Measurements from ENCODE around the gene DRAXIN.
A peak's percentile ranks its signal among the peaks of the same experiment; 100 is the strongest.

Gene DRAXIN

DNA sequence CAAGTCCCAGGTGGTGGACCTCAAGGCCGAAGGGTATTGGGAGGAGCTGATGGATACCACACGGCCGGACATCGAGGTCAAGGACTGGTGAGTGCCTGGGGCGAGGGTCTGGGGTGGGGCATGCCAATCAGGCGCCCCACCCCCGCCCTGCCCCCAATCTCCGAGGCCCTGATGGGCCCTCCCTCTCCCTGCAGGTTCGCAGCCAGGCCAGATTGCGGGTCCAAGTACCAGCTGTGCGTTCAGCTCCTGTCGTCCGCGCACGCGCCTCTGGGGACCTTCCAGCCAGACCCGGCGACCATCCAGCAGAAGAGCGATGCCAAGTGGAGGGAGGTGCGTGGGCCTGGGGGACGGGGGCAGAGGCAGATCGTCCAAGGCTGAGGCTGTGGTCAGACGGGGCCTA, 33.0 kb upstream of the DRAXIN start:
- no peak for DNase-seq

DNA sequence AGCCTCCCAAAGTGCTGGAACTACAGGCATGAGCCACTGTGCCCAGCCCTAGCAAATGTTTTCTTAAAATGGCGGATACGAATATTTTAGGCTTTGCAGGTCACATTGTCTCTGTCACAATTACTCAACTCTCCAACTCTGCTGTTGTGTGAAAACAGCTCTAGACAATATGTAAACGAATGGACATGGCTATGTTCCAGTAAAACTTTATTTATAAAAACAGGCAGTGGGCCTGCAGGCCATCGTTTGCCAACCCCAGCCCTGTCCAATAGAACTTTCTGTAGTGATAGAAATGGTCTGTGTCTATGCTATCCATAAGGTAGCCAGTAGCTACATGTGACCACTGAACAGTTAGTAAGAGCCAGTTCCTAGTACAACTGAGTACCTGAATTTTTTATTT, 31.8 kb upstream of the DRAXIN start:
- DNase-seq: no peak

DNA sequence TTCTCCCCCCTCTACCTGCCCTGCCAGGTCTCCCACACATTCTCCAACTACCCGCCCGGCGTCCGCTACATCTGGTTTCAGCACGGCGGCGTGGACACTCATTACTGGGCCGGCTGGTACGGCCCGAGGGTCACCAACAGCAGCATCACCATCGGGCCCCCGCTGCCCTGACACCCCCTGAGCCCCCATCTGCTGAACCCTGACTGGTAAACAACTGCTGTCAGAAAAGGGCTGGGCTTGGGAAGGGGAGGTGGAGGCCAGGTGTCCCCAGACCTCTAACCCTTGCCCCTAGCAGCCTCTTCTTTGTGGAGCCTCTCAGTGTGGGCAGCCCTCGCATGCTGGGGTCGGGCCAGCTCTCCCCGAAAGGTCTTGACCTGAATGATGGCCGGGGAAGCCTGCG, 30.4 kb upstream of the DRAXIN start:
- no peak for DNase-seq

DNA sequence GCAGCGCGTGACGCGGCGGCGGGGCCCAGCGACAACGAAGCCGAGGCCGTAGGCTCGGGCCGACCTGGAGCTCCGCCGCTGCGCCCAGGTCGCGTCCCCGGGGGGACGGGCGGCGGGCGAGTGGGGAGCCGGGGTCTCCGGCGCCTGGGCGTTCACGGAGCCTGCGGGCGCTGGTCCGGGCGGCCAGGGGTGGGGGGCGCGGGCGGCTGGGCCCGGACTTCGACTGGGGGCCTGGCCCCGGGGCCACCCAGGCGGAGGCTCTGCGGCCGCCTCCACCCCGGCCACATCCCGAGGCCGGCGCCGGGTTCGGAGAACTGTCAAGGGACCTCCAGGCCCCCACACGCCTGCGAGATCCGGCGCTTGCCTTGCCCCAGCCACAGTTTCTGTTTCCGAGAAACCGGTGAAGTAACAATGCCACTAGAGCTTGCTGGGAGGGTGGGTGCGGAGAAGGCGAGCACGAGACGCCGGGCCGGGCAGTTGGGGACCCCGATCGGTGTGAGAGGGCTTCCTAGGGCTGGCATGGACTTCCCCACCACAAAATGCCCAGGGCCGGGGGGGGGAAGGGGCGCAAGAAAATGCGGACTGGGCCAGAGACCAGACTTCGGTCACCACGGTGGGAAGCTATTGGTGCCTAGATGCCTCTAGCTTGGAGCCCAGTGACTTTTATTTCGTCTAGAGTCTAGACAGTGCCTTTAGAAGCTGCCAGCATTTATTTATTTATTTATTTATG, 27.0 kb upstream of the DRAXIN start:
- DNase-seq: no peak

DNA sequence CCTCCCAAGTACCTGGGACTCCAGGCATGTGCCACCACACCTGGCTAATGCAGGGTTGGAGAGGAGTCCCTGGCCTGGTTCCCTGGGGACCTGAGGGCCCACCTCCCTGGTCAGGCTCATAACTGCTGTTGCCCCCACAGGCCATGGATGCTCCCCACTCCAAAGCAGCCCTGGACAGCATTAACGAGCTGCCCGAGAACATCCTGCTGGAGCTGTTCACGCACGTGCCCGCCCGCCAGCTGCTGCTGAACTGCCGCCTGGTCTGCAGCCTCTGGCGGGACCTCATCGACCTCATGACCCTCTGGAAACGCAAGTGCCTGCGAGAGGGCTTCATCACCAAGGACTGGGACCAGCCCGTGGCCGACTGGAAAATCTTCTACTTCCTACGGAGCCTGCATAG, 23.0 kb upstream of the DRAXIN start:
- no peak for DNase-seq

DNA sequence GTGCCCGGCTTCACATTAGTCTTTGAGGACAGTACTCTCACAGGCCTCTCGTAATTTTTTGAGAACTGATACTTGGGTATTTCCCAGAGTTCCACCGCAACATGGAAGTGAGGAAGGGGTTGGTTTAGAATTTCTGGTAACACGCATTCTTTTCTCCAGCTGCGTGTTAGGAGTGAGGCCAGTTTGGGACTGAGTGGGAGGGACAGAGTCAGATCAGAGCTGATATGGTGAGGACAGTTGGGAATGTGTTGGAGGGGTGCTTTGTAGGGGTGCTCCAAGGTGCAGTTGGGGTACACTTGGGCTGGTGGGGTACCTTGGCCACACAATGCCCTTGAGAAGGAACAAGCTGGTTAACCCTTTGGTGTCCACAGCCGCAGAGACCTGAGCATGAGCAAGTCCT, 20.8 kb upstream of the DRAXIN start:
- no peak for DNase-seq

DNA sequence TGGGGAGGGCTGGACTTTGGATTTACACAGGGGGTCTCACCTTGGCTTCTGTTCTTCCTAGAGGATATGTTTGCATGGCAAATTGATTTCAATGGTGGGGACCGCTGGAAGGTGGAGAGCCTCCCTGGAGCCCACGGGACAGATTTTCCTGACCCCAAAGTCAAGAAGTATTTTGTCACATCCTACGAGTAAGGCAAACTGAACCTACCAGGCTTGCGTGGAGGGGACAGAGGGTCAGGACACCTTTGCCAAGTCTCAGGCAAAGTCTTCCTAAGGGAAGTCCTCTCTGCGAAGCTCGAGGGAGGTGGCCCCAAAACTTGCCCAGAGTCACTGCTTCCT, 20.3 kb upstream of the DRAXIN start:
- no peak for DNase-seq

DNA sequence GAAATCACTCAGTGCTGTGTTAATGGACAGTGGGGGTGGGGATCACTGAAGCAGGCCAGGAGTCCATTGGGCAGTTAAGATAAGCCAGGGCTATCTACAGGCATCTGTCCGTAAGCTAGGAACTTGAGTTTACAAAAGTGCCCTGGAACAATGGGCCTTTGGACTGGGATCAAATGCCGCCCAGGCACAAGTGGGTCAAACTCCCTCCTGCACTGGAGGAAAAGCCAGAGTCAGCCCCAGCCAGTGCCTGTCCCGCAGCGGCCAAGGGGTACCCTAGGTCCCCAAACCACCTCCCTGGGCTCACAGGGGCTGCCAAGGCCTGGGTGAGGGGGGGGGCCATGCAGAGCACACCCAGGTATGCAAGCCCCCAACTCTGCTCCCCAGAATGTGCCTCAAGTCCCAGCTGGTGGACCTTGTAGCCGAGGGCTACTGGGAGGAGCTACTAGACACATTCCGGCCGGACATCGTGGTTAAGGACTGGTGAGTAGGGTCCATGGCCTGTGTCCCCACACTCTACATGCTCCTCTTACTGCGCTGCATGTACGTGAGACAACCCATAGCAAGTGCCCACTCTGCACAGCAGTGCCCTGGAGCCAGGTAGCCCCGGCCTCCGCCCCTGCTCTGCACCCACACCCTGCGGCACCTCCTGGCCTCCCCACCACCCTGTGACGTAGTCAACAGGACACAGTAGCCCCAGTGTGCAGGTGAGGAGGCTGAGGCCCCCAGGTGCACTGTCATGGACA, 19.8 kb upstream of the DRAXIN start:
- no peak for DNase-seq

DNA sequence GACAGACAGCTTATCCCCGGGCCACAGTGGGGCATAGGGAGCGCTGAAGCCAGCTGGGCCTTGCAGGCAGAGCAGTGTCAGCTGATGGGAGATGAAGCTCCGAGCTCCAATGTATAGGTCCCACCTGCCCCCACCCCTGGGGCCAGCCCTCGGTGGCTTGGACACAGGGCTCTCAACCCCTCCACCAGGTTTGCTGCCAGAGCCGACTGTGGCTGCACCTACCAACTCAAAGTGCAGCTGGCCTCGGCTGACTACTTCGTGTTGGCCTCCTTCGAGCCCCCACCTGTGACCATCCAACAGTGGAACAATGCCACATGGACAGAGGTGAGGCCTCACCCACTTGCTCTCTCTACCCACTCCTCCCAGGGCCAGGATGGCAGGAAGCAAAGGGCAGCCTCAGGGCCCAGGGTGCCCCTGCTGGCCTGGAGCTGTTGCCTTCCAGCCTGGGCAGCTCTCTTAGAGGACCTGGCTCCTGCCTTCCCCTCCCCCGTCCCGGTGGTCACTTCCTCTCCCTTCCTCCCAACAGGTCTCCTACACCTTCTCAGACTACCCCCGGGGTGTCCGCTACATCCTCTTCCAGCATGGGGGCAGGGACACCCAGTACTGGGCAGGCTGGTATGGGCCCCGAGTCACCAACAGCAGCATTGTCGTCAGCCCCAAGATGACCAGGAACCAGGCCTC, 18.3 kb upstream of the DRAXIN start:
- no peak for DNase-seq

DNA sequence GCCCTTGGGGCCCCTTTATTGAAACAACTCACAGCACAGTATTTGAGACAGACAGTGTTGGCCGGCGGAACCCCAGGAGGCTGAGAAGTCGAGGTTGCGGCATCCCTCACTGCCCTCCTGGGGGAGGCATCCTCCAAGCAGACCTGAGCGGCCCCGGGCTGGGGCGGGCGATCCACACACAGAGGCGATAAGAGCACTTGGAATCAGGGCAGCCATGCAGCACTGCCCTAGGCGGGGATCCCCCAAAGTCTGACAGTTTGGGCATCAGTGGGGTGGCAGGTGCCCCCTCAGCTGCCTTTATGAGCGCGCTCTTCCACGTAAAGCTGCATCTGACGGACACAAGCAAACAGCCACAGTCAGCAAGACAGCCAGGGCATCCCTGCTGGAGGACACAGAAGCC, 17.0 kb upstream of the DRAXIN start:
- DNase-seq: no peak

DNA sequence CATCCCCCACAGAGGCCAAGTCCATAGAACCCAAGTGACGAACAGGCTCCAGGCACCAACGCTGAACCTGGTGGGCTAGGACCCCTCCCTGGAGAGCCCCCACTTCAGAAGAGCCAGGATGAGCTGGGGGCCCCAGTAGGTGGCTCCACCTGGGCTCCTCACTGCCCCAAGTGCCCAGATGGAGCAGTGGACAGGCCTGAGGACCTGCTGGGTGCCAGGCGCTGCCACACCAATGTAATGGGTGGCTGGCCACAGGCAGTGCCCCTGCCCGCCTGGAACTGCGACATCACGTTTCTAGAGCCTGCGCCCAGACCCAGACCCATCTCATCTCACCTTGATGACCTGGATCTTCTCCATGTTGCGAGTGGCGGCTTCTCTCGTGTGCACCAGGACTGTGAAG, 16.2 kb upstream of the DRAXIN start:
- DNase-seq: no peak

DNA sequence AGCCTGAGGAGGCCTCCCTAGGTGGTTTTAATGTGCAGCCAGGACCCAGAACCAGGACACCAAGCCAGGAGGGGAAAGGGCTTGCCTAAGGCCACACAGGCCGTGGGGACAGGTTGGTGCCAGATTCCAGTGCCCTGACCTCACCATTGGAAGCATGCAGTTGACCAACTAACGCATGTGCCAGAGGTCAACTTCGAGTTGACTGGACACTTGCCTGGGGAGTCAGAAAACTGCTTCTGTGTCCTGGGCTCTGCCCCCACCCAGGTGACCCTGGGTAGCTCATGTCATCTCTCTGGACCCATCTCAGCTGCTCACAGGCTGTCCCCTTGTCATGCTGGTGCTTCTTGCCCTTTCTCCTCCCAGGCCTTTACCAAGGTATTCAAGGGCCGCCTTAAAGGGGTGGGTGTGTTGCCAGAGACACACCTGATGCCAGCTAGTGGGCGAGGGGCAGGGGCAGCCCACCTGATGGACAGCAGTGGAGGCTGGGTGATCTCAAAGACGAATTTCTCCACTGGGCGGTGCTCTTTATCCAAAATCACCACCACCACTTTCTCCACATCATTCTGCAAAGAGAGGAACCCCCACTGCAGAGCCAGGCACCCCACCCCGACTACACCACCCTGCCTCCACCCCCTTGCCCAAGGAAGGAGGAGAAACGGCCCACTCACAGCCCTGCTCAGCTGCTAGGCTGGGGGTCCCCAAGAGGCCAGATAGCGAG, 15.0 kb upstream of the DRAXIN start:
- no peak for DNase-seq

DNA sequence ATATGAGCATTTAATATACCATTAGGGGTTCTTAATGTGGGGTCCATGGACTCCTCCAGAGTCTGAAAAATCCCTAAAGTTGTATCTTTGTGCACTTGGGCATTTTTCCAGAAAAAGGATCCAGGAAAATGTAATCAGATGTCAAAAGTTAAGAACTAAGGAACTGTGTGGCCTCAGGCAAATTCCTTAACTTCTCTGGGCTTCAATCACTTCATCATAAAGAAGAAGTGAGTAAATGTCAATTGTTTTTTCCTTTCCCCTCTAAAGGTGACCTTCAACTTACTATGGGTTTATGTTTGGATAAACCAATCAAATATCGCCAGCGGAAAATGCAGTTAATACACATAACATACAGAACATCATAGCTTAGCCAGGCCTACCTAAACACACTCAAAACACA, 13.1 kb upstream of the DRAXIN start:
- DNase-seq: no peak

DNA sequence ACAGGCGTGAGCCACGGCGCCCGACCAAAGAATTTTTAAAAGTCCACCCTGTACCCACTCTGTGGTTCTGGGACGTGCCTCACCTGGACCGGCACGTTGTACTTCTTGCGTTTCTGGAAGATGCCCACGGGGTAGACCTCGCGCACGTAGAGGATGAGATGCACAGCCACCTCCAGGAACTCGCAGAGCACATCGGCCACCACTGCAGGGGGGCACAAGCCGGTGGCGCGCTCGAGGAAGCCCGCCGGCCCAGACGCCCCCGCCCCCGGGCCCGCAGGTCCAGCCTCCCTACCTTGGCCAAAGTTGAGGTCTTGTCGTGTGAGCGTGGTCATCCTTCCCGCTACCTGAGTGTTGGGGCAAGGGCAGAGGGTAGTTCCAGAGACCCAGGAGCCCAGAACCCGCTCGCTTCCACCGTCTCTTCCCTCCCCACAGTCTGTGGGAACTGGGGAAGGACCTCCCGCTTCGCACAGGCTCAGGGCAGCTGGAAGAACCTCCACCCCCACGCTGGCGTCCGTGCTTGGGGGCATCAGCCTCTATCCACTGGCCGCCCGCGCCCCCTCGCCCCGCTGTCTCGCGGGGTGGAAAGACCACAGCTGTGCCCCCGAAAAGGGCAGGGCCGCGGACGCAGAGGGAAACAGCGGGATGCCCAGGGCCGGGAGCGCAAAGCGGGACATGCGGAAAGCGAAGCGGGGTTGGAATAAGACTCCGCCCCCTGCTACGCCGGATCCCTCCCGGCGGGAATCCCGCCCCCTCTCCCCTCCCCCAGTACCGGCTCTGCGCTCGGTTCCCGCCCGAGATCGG, 11.0 kb upstream of the DRAXIN start:
- no peak for DNase-seq

DNA sequence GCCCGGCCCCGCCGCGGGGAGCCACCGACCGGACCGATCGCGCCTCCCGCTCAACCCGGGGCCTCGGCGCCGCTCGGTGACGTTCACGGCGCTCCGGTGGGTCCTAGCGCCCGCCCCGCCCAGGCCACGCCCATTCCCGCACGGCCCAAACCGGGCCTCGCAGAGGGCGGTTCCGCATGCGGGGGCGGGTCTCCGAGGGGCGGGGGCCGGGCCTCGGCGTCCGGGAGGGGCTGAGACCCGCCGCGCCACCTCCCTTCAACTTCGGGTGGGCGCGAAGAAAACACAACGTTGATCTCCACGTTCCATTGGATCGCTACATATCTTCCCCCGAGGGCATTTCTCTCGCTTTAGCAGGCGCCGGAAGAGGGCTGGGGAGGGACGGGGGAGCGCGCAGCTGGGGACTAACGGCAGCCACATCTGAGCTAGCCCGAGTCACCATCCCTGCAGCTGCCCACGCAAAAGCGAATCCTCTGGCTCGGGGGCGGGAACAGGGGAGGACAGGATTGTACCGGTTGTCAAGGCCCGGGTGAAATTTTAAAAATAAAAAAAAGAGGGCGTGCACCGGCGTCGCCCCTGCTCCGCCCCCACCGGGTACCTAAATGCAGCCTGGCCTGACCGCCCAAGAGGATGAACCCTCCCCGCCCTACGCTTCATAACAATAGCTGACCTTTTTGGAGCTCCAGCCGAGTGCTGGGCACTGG, 10.3 kb upstream of the DRAXIN start, which contains the start of gene MAD2L2:
TSS of gene MAD2L2 (minus strand) at position 78 of the 701 bp plus-strand sequence. CDS start 547 bp downstream, outside the sequence.
- DNase-seq: no peak

DNA sequence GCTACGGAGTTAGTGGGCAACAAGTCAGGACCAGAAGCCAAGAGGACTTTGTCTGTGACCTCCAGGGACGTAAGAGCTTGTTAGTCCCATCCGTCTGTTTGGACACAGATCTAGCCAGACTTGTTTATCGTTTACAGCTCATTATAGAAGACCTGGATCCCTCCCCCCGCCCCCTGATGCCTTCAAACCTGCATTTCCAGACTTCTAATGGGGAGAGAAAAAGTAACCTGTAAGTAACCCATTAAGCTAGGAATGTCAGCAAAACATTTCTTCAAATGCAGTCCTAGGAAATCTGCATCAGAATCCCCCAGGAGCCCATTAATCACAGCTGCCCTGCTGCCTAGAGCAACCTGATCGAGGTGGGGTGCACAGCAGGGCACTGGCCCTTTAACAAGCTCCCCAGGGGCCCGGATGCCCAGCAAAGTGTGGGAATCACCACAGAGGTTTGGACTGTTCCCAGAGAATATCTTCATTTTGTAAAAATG, 9.2 kb upstream of the DRAXIN start:
- DNase-seq: no peak

DNA sequence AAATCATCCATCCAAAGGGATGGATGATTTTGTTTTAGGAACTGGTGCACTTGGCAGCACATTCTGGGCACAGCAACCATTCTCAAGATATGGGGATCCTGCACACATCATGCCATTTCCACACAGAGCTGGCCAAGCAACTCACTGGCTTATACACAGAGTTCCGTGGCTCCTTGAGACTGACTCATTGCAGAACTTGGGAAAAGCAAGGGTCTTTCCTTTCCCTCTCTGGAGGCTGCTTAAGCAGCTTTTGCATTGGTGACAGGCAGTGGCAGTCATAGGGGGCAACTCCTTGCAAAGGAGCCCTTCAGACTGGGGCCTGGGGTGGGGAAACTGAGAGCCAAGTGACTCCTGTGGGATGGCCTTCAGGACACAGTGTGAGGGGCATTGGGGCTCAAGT, 8.7 kb upstream of the DRAXIN start:
- DNase-seq: no peak

DNA sequence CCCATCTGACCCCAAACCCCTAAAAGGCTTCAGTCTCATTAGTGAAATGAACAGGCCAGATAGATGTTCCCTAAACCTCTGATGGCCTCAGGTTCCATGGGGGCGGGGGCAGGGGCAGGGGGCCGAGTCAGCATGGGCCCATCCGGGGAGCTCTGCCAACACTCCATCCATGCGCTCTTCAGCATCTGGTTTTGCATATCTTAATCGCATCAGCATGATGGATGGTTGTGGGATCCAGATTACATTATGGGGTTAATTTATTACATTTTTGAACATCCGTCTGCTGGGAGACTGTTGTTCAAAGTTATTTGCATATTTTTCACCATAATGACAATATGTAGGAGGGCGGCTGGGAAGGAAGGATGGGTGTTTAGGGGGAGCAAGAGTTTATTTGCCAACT, 7.4 kb upstream of the DRAXIN start:
- DNase-seq: peak; percentile 80

DNA sequence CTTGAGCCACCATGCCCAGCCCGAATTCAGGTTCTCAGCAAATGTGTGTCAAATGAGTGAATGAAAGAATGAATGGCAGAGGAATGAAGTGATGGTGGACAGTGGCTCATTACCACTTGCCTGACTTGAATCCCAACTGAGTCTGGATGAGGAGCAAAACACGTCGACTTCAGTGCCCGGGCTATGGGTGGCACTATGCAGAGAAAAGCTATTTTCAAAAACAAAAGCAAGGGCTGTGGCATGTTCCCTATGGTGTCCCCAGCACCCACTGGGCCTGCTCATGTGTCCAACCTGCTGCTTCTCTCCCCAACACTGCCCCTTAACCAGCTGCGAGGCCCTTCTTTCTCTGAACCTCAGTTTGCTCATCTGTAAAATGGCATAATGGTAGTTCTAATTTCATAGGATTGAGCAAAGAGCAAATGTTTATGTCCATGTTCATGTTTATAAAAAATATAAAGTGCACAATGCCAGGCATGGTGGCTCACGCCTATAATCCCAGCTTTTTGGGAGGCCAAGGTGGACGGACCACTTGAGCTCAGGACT, 6.2 kb upstream of the DRAXIN start:
- DNase-seq: no peak

DNA sequence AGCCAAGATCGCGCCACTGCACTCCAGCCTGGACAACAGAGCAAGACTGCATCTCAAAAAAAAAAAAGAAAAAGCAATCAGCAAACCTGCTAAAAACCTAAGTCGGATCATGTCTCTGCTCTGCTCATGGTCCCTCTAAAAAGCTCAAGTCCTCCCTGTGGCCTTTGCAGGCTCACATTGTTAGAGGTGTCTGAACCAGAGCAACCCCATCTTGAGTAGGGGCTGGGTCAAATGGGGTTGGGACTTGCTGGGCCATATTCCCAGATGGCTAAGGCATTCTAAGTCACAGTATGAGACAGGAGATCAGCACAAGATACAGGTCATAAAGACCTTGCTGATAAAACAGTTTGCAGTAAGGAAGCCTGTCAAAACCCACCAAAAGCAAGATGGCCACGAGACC, 3.0 kb upstream of the DRAXIN start:
- no peak for DNase-seq
